GM12875 (cell line): Measurements from ENCODE around the gene TMEM154.

ENCODE experiments used
- H3K4me3 ChIP-seq: one replicate; pipeline ENCODE4 v1.5.1; 2011; ENCODE audit warnings: low read depth, low read length, control low read depth
- TF ChIP-seq, protein P1 (sequence below): IDR thresholded peaks from 2 replicates; pipeline ENCODE4 v1.5.1; 2011; ENCODE audit warnings: low read depth, mild to moderate bottlenecking, control low read depth, inconsistent platforms, low read length, moderate library complexity, borderline replicate concordance; ENCODE audit not compliant: insufficient read depth

Gene TMEM154

DNA sequence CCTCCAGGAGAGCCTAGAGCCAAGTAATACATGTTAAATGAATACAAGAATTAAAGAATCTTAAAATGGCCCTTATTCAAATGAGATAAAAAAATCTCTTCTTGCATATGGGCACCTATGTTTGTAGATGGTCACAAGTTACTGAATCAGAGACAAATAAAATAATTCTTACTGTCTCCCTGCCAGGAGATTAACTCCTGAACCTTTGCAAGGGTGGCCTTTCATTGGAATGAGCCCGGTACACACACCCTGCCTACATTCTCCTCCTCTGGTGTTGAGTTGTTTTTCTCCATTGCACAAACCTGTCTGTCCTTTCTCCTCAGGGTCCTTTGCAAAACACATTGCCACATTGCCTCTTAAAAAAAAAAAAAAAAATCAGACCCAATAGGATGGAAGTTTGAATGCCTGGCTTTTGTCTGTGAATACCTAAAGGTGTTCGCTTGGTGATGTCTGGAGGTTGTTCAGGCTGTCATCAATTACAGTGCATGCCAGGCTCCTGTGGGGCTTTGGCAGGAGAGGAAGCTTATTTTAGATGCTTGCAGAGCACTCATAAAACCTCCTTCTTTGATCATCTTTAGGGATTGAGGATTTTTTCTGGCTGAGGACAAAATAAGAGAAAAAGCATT is 8.3 kb upstream of the TMEM154 start:
- TF ChIP-seq, protein P1, sequence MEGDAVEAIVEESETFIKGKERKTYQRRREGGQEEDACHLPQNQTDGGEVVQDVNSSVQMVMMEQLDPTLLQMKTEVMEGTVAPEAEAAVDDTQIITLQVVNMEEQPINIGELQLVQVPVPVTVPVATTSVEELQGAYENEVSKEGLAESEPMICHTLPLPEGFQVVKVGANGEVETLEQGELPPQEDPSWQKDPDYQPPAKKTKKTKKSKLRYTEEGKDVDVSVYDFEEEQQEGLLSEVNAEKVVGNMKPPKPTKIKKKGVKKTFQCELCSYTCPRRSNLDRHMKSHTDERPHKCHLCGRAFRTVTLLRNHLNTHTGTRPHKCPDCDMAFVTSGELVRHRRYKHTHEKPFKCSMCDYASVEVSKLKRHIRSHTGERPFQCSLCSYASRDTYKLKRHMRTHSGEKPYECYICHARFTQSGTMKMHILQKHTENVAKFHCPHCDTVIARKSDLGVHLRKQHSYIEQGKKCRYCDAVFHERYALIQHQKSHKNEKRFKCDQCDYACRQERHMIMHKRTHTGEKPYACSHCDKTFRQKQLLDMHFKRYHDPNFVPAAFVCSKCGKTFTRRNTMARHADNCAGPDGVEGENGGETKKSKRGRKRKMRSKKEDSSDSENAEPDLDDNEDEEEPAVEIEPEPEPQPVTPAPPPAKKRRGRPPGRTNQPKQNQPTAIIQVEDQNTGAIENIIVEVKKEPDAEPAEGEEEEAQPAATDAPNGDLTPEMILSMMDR, result no peak
- no peak overlapping the region for H3K4me3 ChIP-seq

DNA sequence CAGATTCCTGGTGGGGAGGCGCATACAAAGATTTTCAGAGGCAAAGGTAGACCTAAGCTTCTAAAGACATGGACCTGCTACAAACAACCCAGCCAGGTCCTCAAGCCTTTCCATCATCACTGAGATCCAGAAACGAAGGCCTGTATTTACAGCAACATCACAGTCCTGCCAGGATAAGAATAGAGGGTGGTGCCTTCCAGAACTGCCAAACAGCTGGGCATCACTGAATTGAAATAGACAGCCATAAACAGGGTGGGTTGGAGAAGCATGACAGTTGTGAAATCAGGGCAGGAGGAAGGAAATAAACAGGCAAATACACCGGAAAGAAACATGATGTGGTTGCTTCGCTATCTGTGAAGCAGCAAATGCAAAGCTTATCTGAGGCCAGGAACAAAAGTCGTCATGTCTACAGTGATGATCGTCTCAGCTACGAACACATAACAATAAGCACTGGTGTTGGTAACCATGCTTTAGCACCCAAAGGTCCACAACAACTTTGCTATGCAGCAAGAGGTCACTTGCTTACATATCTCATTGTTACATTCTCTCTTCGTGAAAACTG is 6.7 kb upstream of the TMEM154 start:
- TF ChIP-seq, protein P1, result no peak
- H3K4me3 ChIP-seq, result no peak overlapping the region

DNA sequence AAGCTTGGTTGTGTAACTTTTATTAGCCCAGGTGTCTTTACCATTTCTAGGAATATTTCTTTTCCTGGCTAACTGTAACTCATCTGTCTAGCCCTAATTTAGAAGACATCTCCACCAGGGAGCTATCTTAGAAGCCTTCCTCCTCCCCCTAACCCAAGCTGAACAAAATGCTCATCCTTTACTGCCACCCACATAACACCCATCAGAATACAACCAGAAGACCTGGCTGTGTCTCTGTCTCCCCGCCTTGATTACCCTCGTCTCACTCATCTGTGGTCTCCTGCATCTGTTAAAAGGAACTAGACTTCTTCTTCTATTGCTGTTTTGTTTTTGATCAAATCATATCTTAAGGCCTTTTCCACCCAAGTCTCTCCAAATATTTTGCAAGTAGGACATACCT is 4.8 kb upstream of the TMEM154 start:
- TF ChIP-seq, protein P1, result no peak
- no peak overlapping the region for H3K4me3 ChIP-seq

GRCh38 chr4:152684007-152684406 is 4.2 kb upstream of the TMEM154 start:
- TF ChIP-seq, protein P1, result no peak
- H3K4me3 ChIP-seq, result no peak overlapping the region

GRCh38 chr4:152682143-152682941 is 2.5 kb upstream of the TMEM154 start:
- TF ChIP-seq, protein P1, result no peak
- no peak overlapping the region for H3K4me3 ChIP-seq

DNA sequence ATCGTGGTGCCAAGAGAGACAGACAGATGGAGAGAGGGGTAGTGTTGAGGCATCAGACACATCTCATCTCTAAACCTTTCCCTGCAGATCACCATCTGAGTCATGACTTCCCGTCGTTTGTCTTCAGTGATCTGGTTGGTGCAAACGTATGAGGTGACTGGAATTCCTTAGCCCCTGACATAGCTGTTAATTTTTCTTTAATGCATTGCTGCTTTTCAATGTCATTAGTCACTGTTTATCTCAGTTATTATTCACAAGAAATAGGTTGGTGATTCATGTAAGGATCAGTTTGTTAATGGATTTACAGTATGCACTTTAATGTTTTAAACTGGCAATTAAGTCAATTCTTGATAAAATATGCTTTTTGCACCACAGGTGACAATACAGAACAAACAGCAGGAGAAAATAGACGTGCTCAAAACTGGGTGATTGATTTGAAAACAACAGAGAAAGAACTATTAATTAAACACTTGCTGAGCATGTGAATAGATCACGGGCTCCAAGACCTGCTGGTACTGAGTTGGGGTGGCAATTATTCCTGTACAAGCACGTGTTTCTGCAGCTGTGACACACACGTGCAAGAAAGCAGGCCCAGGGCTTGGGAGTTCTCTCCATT is 1.3 kb upstream of the TMEM154 start:
- TF ChIP-seq, protein P1, result no peak

More for the DNA sequence above, 1.3 kb upstream of the TMEM154 start:
- H3K4me3 ChIP-seq, result no peak overlapping the region
